Progenitor cell of endocrine pancreas (in vitro differentiated cells): ENCODE data around the gene CHPF. TPM values are rescaled to one million over a fixed set of nuclear protein-coding genes. Genes with fewer than 3 reads are reported as not detected.
A peak's percentile ranks its signal among the peaks of the same experiment; 100 is the strongest.

Experiments
- DNase-seq: peaks from one replicate; pipeline ENCODE4 v3.0.0; 2021; ENCODE audit warnings: low spot score; ENCODE audit not compliant: unreplicated experiment
- H3K27ac Mint-ChIP-seq: 2 replicates; pipeline ENCODE4 v1.8.0; 2021; ENCODE audit warnings: mild to moderate bottlenecking, moderate library complexity, mixed read lengths
- H3K27me3 Mint-ChIP-seq: 2 replicates; pipeline ENCODE4 v1.8.0; 2021; ENCODE audit warnings: mixed read lengths
- H3K36me3 Mint-ChIP-seq: 2 replicates; pipeline ENCODE4 v1.8.0; 2022; ENCODE audit warnings: mixed read lengths; ENCODE audit not compliant: insufficient read depth
- H3K4me1 Mint-ChIP-seq: 2 replicates; pipeline ENCODE4 v1.8.0; 2021; ENCODE audit warnings: low read depth, mixed read lengths
- H3K4me3 Mint-ChIP-seq: 2 replicates; pipeline ENCODE4 v1.8.0; 2021; ENCODE audit warnings: low read depth, mild to moderate bottlenecking, moderate library complexity, mixed read lengths
- H3K9me3 Mint-ChIP-seq: 2 replicates; pipeline ENCODE4 v1.8.0; 2021; ENCODE audit warnings: low read depth, mixed read lengths
- total RNA-seq: library from RNA; stranded (reverse); gene quantifications from 2 replicates; pipeline ENCODE4 v1.2.1, GENCODE V29; 2021
- TF ChIP-seq, protein P1 (sequence below): fragments of 200-600 bp; sonication (generic); IDR thresholded peaks from one replicate; pipeline ENCODE4 v1.5.0; 2021; ENCODE audit warnings: antibody characterized with exemption, mild to moderate bottlenecking; ENCODE audit not compliant: unreplicated experiment

CHPF gene
- total RNA-seq, 1 donor from 2014 or later = 49.1 TPM

- H3K4me3 Mint-ChIP-seq = no peak overlapping the region
- no peak overlapping the region for H3K27ac Mint-ChIP-seq
- DNase-seq = no peak
- peaks cover 12% of the 10 kb centered on the region for H3K4me1 Mint-ChIP-seq
- H3K27me3 Mint-ChIP-seq = peaks cover 5% of the 10 kb centered on the region
- no peaks in the 10 kb centered on the region for H3K9me3 Mint-ChIP-seq
- H3K36me3 Mint-ChIP-seq = peaks cover 26% of the 10 kb centered on the region
- TF ChIP-seq, protein P1, sequence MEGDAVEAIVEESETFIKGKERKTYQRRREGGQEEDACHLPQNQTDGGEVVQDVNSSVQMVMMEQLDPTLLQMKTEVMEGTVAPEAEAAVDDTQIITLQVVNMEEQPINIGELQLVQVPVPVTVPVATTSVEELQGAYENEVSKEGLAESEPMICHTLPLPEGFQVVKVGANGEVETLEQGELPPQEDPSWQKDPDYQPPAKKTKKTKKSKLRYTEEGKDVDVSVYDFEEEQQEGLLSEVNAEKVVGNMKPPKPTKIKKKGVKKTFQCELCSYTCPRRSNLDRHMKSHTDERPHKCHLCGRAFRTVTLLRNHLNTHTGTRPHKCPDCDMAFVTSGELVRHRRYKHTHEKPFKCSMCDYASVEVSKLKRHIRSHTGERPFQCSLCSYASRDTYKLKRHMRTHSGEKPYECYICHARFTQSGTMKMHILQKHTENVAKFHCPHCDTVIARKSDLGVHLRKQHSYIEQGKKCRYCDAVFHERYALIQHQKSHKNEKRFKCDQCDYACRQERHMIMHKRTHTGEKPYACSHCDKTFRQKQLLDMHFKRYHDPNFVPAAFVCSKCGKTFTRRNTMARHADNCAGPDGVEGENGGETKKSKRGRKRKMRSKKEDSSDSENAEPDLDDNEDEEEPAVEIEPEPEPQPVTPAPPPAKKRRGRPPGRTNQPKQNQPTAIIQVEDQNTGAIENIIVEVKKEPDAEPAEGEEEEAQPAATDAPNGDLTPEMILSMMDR = no peak
Measured at GRCh38 chr2:219565130-219566080, 21.8 kb upstream of the CHPF start.

DNA sequence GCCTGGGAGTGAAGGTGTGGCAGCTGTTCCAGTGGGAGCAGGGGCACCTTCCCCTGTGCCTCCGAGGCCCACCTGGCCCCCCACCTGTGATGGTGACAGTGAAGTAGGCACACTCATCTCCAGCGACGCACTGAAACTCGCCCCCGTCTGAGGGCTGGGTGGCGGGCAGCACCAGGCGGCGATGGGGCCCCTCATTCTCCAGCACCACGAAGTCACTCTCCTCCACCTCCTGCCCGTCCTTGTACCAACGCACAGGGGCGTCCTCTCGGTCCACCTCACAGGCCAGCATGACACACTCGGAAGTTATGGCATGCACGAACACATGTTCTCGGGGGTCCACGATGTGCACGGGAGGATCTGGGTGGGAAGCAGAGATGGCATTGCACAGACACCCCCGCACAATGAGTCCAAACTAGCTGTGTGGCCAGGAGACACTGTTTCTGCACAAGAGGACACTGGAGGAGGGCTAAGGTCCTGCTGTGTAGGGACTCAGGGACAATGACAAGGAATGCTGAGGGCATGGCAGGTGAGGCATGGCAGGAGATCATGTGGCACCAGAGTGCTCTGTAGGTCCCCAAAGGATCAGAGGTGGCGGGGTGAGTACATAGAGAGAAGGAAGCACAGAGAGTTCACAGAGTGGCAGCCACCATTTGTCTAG lies 19.8 kb upstream of the CHPF start:
- DNase-seq = no peak
- peaks cover 11% of the 10 kb centered on the region for H3K4me1 Mint-ChIP-seq
- H3K27ac Mint-ChIP-seq = no peak overlapping the region
- TF ChIP-seq, protein P1 = no peak
- H3K36me3 Mint-ChIP-seq = peaks cover 25% of the 10 kb centered on the region
- H3K27me3 Mint-ChIP-seq = no peaks in the 10 kb centered on the region
- H3K9me3 Mint-ChIP-seq = no peaks in the 10 kb centered on the region
- no peak overlapping the region for H3K4me3 Mint-ChIP-seq

DNA sequence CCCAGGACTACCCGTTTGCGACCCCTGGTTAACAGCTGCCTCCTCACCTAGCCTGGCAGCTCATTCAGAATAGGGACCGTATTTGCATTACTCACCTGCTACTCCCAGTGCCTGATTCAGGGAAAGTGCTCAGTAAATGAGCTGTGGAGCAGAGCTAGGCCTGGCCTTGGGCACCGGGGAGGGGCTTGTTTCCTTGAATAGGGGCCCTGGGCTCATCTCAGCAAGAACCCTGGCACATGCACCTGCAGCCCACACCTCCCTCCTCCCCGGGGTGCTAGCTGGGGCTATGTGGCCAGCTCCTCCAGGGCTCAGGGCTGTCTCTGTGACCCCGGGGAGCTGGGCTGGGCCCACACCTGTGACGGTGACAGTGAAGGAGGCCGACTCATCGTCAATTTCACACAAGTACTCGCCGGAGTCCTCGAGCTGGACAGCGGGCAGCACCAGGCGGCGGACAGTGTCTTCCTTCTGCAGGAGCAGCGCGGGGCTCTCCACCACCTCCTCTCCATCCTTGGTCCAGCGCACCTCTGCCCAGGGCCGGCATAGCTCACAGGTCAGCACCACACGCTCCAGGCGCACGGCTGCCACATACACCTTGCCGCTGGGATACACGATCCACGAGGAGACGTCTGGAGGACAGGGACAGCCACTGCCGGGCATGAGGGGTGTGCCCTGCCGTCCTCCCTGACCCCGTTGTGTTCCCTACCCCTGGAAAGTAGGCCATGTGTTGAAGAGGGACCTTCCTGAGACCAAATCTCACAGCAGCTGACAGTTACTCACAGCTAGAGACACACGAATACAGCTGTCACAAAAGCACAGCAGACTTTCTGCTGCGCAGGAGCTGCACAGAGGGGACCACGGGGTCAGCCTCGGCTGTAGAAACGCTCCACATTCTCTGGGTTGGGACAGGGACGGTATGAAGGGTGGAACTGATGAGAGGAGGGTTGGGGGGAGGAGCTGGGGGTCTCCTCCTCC lies 18.7 kb upstream of the CHPF start:
- no peak for DNase-seq
- no peak overlapping the region for H3K4me3 Mint-ChIP-seq
- no peaks in the 10 kb centered on the region for H3K27me3 Mint-ChIP-seq
- peaks cover 11% of the 10 kb centered on the region for H3K4me1 Mint-ChIP-seq
- TF ChIP-seq, protein P1 = no peak
- no peaks in the 10 kb centered on the region for H3K9me3 Mint-ChIP-seq
- H3K36me3 Mint-ChIP-seq = peaks cover 24% of the 10 kb centered on the region
- H3K27ac Mint-ChIP-seq = peak overlapping the region; percentile 29

DNA sequence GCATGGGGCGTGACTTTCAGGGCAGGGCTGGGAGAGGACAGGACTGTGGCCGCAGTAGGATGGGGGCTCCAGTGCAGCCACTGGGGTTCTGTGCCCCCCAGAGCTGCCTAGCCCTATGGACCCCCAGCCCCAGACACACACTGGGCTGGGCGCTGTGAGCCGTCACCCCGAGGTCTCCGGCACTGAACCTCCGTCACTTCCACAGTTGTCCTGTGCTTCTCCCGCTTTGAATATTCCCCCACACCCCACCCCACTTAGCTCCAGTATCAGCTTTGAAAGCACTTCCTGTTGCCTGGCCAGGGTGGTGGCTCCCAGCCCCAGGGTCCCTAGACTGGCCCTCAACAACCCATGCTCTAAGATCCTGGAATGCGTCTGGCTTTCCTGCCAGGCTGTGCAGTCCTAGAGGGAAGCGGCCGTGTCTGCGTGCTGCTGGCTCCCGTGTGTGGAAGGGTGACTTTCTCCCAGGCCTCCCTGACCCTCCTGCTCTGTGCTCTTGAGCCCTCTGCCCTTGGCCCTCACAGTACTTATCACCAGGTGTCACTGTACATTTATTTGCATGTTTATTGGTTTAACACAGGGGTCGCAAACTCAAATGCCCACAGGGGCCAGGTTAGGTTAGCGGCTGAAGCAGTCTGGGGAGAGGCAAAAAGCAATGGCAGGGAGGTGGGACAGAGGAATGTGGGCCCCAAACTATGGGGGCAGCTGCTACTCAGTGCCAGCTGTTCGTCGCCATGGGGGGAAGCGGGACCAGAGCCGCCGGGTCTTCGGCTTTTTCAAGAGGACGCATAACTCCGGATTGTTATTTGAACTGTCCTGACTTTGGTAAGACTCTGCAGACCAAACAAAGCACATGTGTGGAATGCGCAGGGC lies 17.8 kb upstream of the CHPF start:
- peaks cover 21% of the 10 kb centered on the region for H3K36me3 Mint-ChIP-seq
- H3K4me3 Mint-ChIP-seq = no peak overlapping the region
- H3K9me3 Mint-ChIP-seq = no peaks in the 10 kb centered on the region
- H3K4me1 Mint-ChIP-seq = peaks cover 11% of the 10 kb centered on the region
- no peaks in the 10 kb centered on the region for H3K27me3 Mint-ChIP-seq
- no peak for DNase-seq
- H3K27ac Mint-ChIP-seq = peak overlapping the region; percentile 20
- TF ChIP-seq, protein P1 = no peak
